ENCODE data around the gene ZBED1. TPM values are rescaled to one million over a fixed set of nuclear protein-coding genes. Genes with fewer than 3 reads are reported as not detected.

ZBED1 gene
- total and polyA plus RNA-seq, 4 experiments from 2014 or later: 18.1 to 34.1 (median 29.6) TPM

DNA sequence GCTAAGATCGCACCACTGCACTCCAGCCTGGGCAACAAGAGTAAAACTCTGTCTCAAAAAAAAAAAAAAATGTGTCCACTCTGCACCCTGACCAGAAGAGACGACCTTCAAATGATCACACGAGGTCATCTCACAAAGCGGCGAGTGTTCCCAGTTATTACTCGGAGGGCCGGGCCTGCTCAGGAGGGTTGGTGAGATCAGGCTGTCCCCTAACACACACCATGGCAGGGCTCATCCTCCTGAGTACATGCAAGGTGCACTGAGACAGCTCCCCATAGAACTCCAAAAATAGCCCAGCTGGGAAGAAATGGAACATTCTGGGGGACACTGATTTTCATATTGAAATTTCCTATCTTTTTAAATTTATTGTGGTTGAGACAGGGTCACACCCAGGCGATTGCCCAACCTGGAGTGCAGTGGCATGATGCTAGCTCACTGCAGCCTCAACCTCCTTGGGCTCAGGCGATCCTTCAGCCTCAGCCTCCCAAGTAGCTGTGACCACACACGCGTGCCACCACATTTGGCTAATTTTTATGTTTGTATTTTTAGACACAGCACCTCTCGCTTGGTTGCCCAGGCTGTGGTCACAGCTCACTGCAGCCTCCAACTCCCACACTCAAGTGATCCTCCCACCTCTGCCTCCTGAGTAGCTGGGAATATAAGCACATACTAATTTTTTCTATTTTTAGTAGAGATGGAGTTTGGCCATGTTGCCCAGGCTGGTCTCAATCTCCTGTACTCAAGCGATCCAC is 51.5 kb downstream of the ZBED1 start:
- CTCF ChIA-PET (ENCODE audit: partially characterized antibody): no interaction called here

DNA sequence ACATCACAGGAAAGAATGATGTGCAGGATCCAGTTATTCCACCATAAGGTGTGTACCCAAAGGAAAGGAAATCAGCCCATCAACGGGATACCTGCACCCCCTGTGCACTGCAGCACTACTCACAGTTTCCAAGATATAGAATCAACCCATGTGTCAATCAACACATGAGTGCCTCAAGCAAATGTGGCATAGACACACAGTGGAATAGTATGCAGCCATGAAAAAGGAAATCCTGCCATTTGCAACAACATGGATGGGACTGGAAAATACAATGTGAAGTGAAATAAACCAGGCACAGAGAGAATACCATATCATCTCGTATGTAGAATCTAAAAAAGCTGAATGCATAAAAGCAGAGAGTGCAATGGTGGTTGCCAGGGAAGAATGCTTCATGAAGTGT is 53.3 kb downstream of the ZBED1 start:
- POLR2A ChIA-PET (ENCODE audit: partially characterized antibody): no interaction called here
- intact Hi-C loops (cut with micrococcal nuclease): no loop called here
- Histone ChIP-seq H3K9me3 (ENCODE audit: control insufficient read depth in 1 of 2, low read length in 2 of 2) (no peaks in the 10 kb centered on the region), H3K27ac (ENCODE audit: low read depth, low read length) (no peak overlapping the region), H3K4me1 (ENCODE audit: insufficient read depth, low read length) (no peaks in the 10 kb centered on the region), H3K4me3 (ENCODE audit: low read length in 2 of 2) (no peak overlapping the region), H3K36me3 (ENCODE audit: insufficient read depth, low read length) (peaks cover 3% of the 10 kb centered on the region), H3K27me3 (ENCODE audit: insufficient read depth, low read length) (no peaks in the 10 kb centered on the region)
- H3K27me3 Mint-ChIP-seq: no peaks in the 10 kb centered on the region
- no peak overlapping the region for H3K27ac Mint-ChIP-seq
- peaks cover 0 to 9% (median under 1%) of the 10 kb centered on the region in 4 donors for H3K4me1 Mint-ChIP-seq
- DNase-seq: no peak
- H3K4me3 Mint-ChIP-seq: no peak overlapping the region
- peaks cover 10 to 32% of the 10 kb centered on the region in 2 donors for H3K36me3 Mint-ChIP-seq
- peaks cover 0 to 2% (median 0%) of the 10 kb centered on the region in 8 donors for H3K9me3 Mint-ChIP-seq
- CTCF ChIA-PET (ENCODE audit: partially characterized antibody): no interaction called here

More for the DNA sequence above, 51.5 kb downstream of the ZBED1 start:
- no peak overlapping the region for H3K27ac ChIP-seq (ENCODE audit: low read depth, low read length)
- Mint-ChIP-seq H3K27ac (no peak overlapping the region), H3K36me3 (peaks cover 16 to 34% of the 10 kb centered on the region in 2 donors), H3K4me1 (peaks cover 0 to 13% (median 0%) of the 10 kb centered on the region in 4 donors), H3K4me3 (no peak overlapping the region), H3K27me3 (no peaks in the 10 kb centered on the region), H3K9me3 (peaks cover 0 to 4% (median 0%) of the 10 kb centered on the region in 8 donors)
- intact Hi-C loops (cut with micrococcal nuclease): no loop called here
- POLR2A ChIA-PET (ENCODE audit: partially characterized antibody): no interaction called here
- no peaks in the 10 kb centered on the region for H3K27me3 ChIP-seq (ENCODE audit: insufficient read depth, low read length)
- no peaks in the 10 kb centered on the region for H3K4me1 ChIP-seq (ENCODE audit: insufficient read depth, low read length)
- no peaks in the 10 kb centered on the region for H3K9me3 ChIP-seq (ENCODE audit: control insufficient read depth in 1 of 2, low read length in 2 of 2)
- H3K36me3 ChIP-seq (ENCODE audit: insufficient read depth, low read length): peaks cover 3% of the 10 kb centered on the region
- no peak overlapping the region for H3K4me3 ChIP-seq (ENCODE audit: low read length in 2 of 2)
- no peak for DNase-seq

- POLR2A ChIA-PET (ENCODE audit: partially characterized antibody): no interaction called here
- H3K27me3 Mint-ChIP-seq: no peaks in the 10 kb centered on the region
- CTCF ChIA-PET (ENCODE audit: partially characterized antibody): no interaction called here
- H3K27ac Mint-ChIP-seq: no peak overlapping the region
- Histone ChIP-seq H3K27me3 (ENCODE audit: insufficient read depth, low read length) (no peaks in the 10 kb centered on the region), H3K9me3 (ENCODE audit: control insufficient read depth in 1 of 2, low read length in 2 of 2) (no peaks in the 10 kb centered on the region), H3K36me3 (ENCODE audit: insufficient read depth, low read length) (peaks cover 3% of the 10 kb centered on the region), H3K4me1 (ENCODE audit: insufficient read depth, low read length) (no peaks in the 10 kb centered on the region), H3K4me3 (ENCODE audit: low read length in 2 of 2) (no peak overlapping the region), H3K27ac (ENCODE audit: low read depth, low read length) (no peak overlapping the region)
- H3K4me3 Mint-ChIP-seq: no peak overlapping the region
- peaks cover 7 to 29% of the 10 kb centered on the region in 2 donors for H3K36me3 Mint-ChIP-seq
- DNase-seq: no peak
- H3K9me3 Mint-ChIP-seq: peaks cover 0 to 2% (median 0%) of the 10 kb centered on the region in 8 donors
- intact Hi-C loops (cut with micrococcal nuclease): no loop called here
- H3K4me1 Mint-ChIP-seq: peaks cover 0 to 7% (median under 1%) of the 10 kb centered on the region in 4 donors
These were observed 54.0 kb downstream of the ZBED1 start for GRCh38 chrX:2446815-2447214.

- peaks cover 0 to 2% (median 0%) of the 10 kb centered on the region in 8 donors for H3K9me3 Mint-ChIP-seq
- H3K4me1 Mint-ChIP-seq: peaks cover 0 to 3% (median 1%) of the 10 kb centered on the region in 4 donors
- ChIA-PET POLR2A (ENCODE audit: partially characterized antibody) (no interaction called here), CTCF (ENCODE audit: partially characterized antibody) (no interaction called here)
- H3K27ac ChIP-seq (ENCODE audit: low read depth, low read length): no peak overlapping the region
- no peak overlapping the region for H3K4me3 Mint-ChIP-seq
- H3K27ac Mint-ChIP-seq: no peak overlapping the region
- H3K36me3 Mint-ChIP-seq: peaks cover 9 to 26% of the 10 kb centered on the region in 2 donors
- no peaks in the 10 kb centered on the region for H3K27me3 Mint-ChIP-seq
- H3K4me3 ChIP-seq (ENCODE audit: low read length in 2 of 2): no peak overlapping the region
- intact Hi-C loops (cut with micrococcal nuclease): no loop called here
- no peaks in the 10 kb centered on the region for H3K4me1 ChIP-seq (ENCODE audit: insufficient read depth, low read length)
- no peak for DNase-seq
- H3K9me3 ChIP-seq (ENCODE audit: control insufficient read depth in 1 of 2, low read length in 2 of 2): no peaks in the 10 kb centered on the region
- H3K36me3 ChIP-seq (ENCODE audit: insufficient read depth, low read length): peaks cover 3% of the 10 kb centered on the region
- no peaks in the 10 kb centered on the region for H3K27me3 ChIP-seq (ENCODE audit: insufficient read depth, low read length)
These were observed 54.8 kb downstream of the ZBED1 start for GRCh38 chrX:2445662-2446623.

- ChIA-PET POLR2A (ENCODE audit: partially characterized antibody) (no interaction called here), CTCF (ENCODE audit: partially characterized antibody) (no interaction called here)
- H3K27me3 ChIP-seq (ENCODE audit: insufficient read depth, low read length): no peaks in the 10 kb centered on the region
- no peak for DNase-seq
- H3K4me1 ChIP-seq (ENCODE audit: insufficient read depth, low read length): no peaks in the 10 kb centered on the region
- H3K36me3 ChIP-seq (ENCODE audit: insufficient read depth, low read length): peaks cover 3% of the 10 kb centered on the region
- H3K4me1 Mint-ChIP-seq: peaks cover 0 to 8% (median 2%) of the 10 kb centered on the region in 4 donors
- intact Hi-C loops (cut with micrococcal nuclease): no loop called here
- peaks cover 0 to 2% (median 0%) of the 10 kb centered on the region in 8 donors for H3K9me3 Mint-ChIP-seq
- peaks cover 29 to 40% of the 10 kb centered on the region in 2 donors for H3K36me3 Mint-ChIP-seq
- H3K27ac ChIP-seq (ENCODE audit: low read depth, low read length): no peak overlapping the region
- H3K27ac Mint-ChIP-seq: no peak overlapping the region
- no peaks in the 10 kb centered on the region for H3K27me3 Mint-ChIP-seq
- no peaks in the 10 kb centered on the region for H3K9me3 ChIP-seq (ENCODE audit: control insufficient read depth in 1 of 2, low read length in 2 of 2)
- no peak overlapping the region for H3K4me3 ChIP-seq (ENCODE audit: low read length in 2 of 2)
- H3K4me3 Mint-ChIP-seq: no peak overlapping the region
These were observed 58.1 kb downstream of the ZBED1 start for GRCh38 chrX:2442694-2443093.

DNA sequence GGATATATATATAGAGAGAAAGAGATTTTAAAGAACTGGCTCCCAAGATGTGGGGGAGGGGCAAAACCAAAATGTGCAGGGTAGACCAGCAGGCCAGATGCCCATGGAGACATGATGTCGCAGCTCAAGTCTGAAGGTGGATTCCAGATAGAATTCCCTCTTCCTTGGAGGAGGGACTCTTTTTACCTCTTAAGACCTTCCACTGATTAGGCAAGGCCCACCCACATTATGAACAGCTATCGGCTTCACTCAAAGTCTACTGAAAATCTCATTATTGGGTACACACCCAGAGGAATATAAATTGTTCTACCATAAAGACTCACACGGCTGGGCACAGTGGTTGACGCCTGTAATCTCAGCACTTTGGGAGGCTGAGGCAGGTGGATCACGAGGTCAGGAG is 59.3 kb downstream of the ZBED1 start:
- no peak overlapping the region for H3K27ac ChIP-seq (ENCODE audit: low read depth, low read length)
- Mint-ChIP-seq H3K27me3 (no peaks in the 10 kb centered on the region), H3K36me3 (peaks cover 32 to 34% of the 10 kb centered on the region in 2 donors), H3K4me3 (no peak overlapping the region), H3K27ac (no peak overlapping the region), H3K4me1 (peaks cover 0 to 8% (median 2%) of the 10 kb centered on the region in 4 donors), H3K9me3 (no peaks in the 10 kb centered on the region)
- intact Hi-C loops (cut with micrococcal nuclease): no loop called here
- no peaks in the 10 kb centered on the region for H3K36me3 ChIP-seq (ENCODE audit: insufficient read depth, low read length)
- H3K27me3 ChIP-seq (ENCODE audit: insufficient read depth, low read length): no peaks in the 10 kb centered on the region
- no peaks in the 10 kb centered on the region for H3K9me3 ChIP-seq (ENCODE audit: control insufficient read depth in 1 of 2, low read length in 2 of 2)
- ChIA-PET POLR2A (ENCODE audit: partially characterized antibody) (no interaction called here), CTCF (ENCODE audit: partially characterized antibody) (no interaction called here)
- no peaks in the 10 kb centered on the region for H3K4me1 ChIP-seq (ENCODE audit: insufficient read depth, low read length)
- no peak overlapping the region for H3K4me3 ChIP-seq (ENCODE audit: low read length in 2 of 2)
- DNase-seq: no peak

GRCh38 chrX:2439613-2440012 is 61.2 kb downstream of the ZBED1 start:
- H3K27me3 ChIP-seq (ENCODE audit: insufficient read depth, low read length): no peaks in the 10 kb centered on the region
- Mint-ChIP-seq H3K4me1 (peaks cover 0 to 8% (median 3%) of the 10 kb centered on the region in 4 donors), H3K36me3 (peaks cover 38% of the 10 kb centered on the region in 2 donors), H3K27me3 (no peaks in the 10 kb centered on the region), H3K9me3 (peaks cover 0 to 1% (median 0%) of the 10 kb centered on the region in 8 donors), H3K27ac (no peak overlapping the region), H3K4me3 (no peak overlapping the region)
- no peaks in the 10 kb centered on the region for H3K36me3 ChIP-seq (ENCODE audit: insufficient read depth, low read length)
- no peak overlapping the region for H3K4me3 ChIP-seq (ENCODE audit: low read length in 2 of 2)
- DNase-seq: no peak
- H3K9me3 ChIP-seq (ENCODE audit: control insufficient read depth in 1 of 2, low read length in 2 of 2): no peaks in the 10 kb centered on the region
- no peak overlapping the region for H3K27ac ChIP-seq (ENCODE audit: low read depth, low read length)
- ChIA-PET CTCF (ENCODE audit: partially characterized antibody) (no interaction called here), POLR2A (ENCODE audit: partially characterized antibody) (no interaction called here)
- intact Hi-C loops (cut with micrococcal nuclease): no loop called here
- H3K4me1 ChIP-seq (ENCODE audit: insufficient read depth, low read length): no peaks in the 10 kb centered on the region
